Immature natural killer cell (primary cell): ENCODE measurements around the gene SMAD9. TPM values are rescaled to one million over a fixed set of nuclear protein-coding genes. Genes with fewer than 3 reads are reported as not detected.

Experiments
- DNase-seq, 3 donors: peaks; one replicate each; pipeline ENCODE4 v3.0.0; 2022; ENCODE audit warnings: mixed read lengths in 1 of 3
- H3K27ac Mint-ChIP-seq, 6 donors: one replicate each; pipeline ENCODE4 v1.8.0; 2020; ENCODE audit warnings: mixed read lengths in 6 of 6, mild to moderate bottlenecking in 5 of 6, inconsistent platforms in 4 of 6, moderate library complexity in 3 of 6
- H3K27me3 Mint-ChIP-seq, 3 donors: one replicate each; pipeline ENCODE4 v1.8.0; 2020 to 2021; ENCODE audit warnings: low read depth in 3 of 3, mild to moderate bottlenecking in 3 of 3, mixed read lengths in 3 of 3, moderate library complexity in 3 of 3, inconsistent platforms in 1 of 3
- H3K36me3 Mint-ChIP-seq, 3 donors: one replicate each; pipeline ENCODE4 v1.8.0; 2020; ENCODE audit warnings: mixed read lengths in 3 of 3, inconsistent platforms in 2 of 3, mild to moderate bottlenecking in 2 of 3
- H3K4me1 Mint-ChIP-seq, 2 donors: one replicate each; pipeline ENCODE4 v1.8.0; 2020; ENCODE audit warnings: inconsistent platforms in 2 of 2, mild to moderate bottlenecking in 2 of 2, mixed read lengths in 2 of 2, moderate library complexity in 1 of 2
- H3K4me3 Mint-ChIP-seq, 5 donors: one replicate each; pipeline ENCODE4 v1.8.0; 2020; ENCODE audit warnings: mild to moderate bottlenecking in 5 of 5, mixed read lengths in 5 of 5, inconsistent platforms in 3 of 5, moderate library complexity in 3 of 5
- H3K9me3 Mint-ChIP-seq, 6 donors: one replicate each; pipeline ENCODE4 v1.8.0; 2020; ENCODE audit warnings: mild to moderate bottlenecking in 6 of 6, mixed read lengths in 6 of 6, inconsistent platforms in 4 of 6, moderate library complexity in 3 of 6
- polyA plus RNA-seq, 3 donors: library from polyadenylated mRNA; unstranded; fragments of 300-500 nt; fragmentation: Illumina TruSeq; gene quantifications; one replicate each; pipeline ENCODE4 v1.2.3, GENCODE V29; 2021

SMAD9 gene
- polyA plus RNA-seq, 3 donors from 2014 or later = 0.07 TPM; not detected in 2

- peaks cover 0 to 1% of the 10 kb centered on the region in 2 donors for H3K4me1 Mint-ChIP-seq
- H3K27ac Mint-ChIP-seq = no peak overlapping the region
- DNase-seq = no peak
- no peaks in the 10 kb centered on the region for H3K27me3 Mint-ChIP-seq
- H3K36me3 Mint-ChIP-seq = no peaks in the 10 kb centered on the region
- H3K9me3 Mint-ChIP-seq = no peaks in the 10 kb centered on the region
- no peak overlapping the region for H3K4me3 Mint-ChIP-seq
These were observed 80.1 kb downstream of the SMAD9 start for GRCh38 chr13:36839981-36840380.

- no peak overlapping the region for H3K27ac Mint-ChIP-seq
- H3K27me3 Mint-ChIP-seq = no peaks in the 10 kb centered on the region
These were observed 80.8 kb downstream of the SMAD9 start for GRCh38 chr13:36839281-36839680.

GRCh38 chr13:36837354-36838092, 82.5 kb downstream of the SMAD9 start:
- H3K9me3 Mint-ChIP-seq = no peaks in the 10 kb centered on the region
- H3K4me3 Mint-ChIP-seq = no peak overlapping the region
- peaks cover 0 to 1% of the 10 kb centered on the region in 2 donors for H3K4me1 Mint-ChIP-seq
- no peaks in the 10 kb centered on the region for H3K27me3 Mint-ChIP-seq
- H3K27ac Mint-ChIP-seq = peak overlapping the region in 1 of 6 donors; percentile 51
- H3K36me3 Mint-ChIP-seq = no peaks in the 10 kb centered on the region
- no peak for DNase-seq

More at GRCh38 chr13:36839281-36839680, 80.8 kb downstream of the SMAD9 start:
- Mint-ChIP-seq H3K36me3 (no peaks in the 10 kb centered on the region), H3K4me3 (no peak overlapping the region), H3K9me3 (no peaks in the 10 kb centered on the region), H3K4me1 (peaks cover 0 to 1% of the 10 kb centered on the region in 2 donors)
- DNase-seq = no peak

- H3K27ac Mint-ChIP-seq = no peak overlapping the region
- peaks cover 0 to 4% (median 4%) of the 10 kb centered on the region in 3 donors for H3K36me3 Mint-ChIP-seq
- no peak overlapping the region for H3K4me3 Mint-ChIP-seq
- H3K9me3 Mint-ChIP-seq = no peaks in the 10 kb centered on the region
- no peak for DNase-seq
- H3K27me3 Mint-ChIP-seq = no peaks in the 10 kb centered on the region
- H3K4me1 Mint-ChIP-seq = peaks cover 0 to 1% of the 10 kb centered on the region in 2 donors
These were observed 85.7 kb downstream of the SMAD9 start for GRCh38 chr13:36834299-36834698.

- Mint-ChIP-seq H3K27me3 (no peaks in the 10 kb centered on the region), H3K4me1 (peaks cover 0 to 1% of the 10 kb centered on the region in 2 donors), H3K36me3 (peaks cover 0 to 4% (median 4%) of the 10 kb centered on the region in 3 donors), H3K27ac (no peak overlapping the region), H3K9me3 (no peaks in the 10 kb centered on the region), H3K4me3 (no peak overlapping the region)
- DNase-seq = no peak
These were observed 88.7 kb downstream of the SMAD9 start for GRCh38 chr13:36831291-36831690.

GRCh38 chr13:36829753-36830152, 90.3 kb downstream of the SMAD9 start:
- Mint-ChIP-seq H3K27me3 (no peaks in the 10 kb centered on the region), H3K36me3 (peaks cover 0 to 4% (median 4%) of the 10 kb centered on the region in 3 donors), H3K4me3 (no peak overlapping the region), H3K9me3 (no peaks in the 10 kb centered on the region), H3K4me1 (peaks cover 3 to 4% of the 10 kb centered on the region in 2 donors), H3K27ac (no peak overlapping the region)
- no peak for DNase-seq

- H3K36me3 Mint-ChIP-seq = no peaks in the 10 kb centered on the region
- H3K4me3 Mint-ChIP-seq = no peak overlapping the region
- H3K27ac Mint-ChIP-seq = no peak overlapping the region
- peaks cover 40 to 66% of the 10 kb centered on the region in 2 donors for H3K4me1 Mint-ChIP-seq
- no peaks in the 10 kb centered on the region for H3K9me3 Mint-ChIP-seq
- peaks cover 8 to 17% (median 9%) of the 10 kb centered on the region in 3 donors for H3K27me3 Mint-ChIP-seq
- DNase-seq = no peak
These were observed 97.3 kb downstream of the SMAD9 start for GRCh38 chr13:36822785-36823184.

GRCh38 chr13:36820222-36820621, 99.8 kb downstream of the SMAD9 start:
- H3K4me1 Mint-ChIP-seq = peaks cover 40 to 66% of the 10 kb centered on the region in 2 donors
- DNase-seq = no peak
- H3K36me3 Mint-ChIP-seq = no peaks in the 10 kb centered on the region
- H3K4me3 Mint-ChIP-seq = peak overlapping the region; percentile 94 to 96 (median 95)
- peaks cover 8 to 17% (median 9%) of the 10 kb centered on the region in 3 donors for H3K27me3 Mint-ChIP-seq
- no peaks in the 10 kb centered on the region for H3K9me3 Mint-ChIP-seq
- H3K27ac Mint-ChIP-seq = peak overlapping the region; percentile 83 to 98 (median 96)

GRCh38 chr13:36819739-36820090, 100.3 kb downstream of the SMAD9 start:
- peak overlapping the region; percentile 83 to 98 (median 96) for H3K27ac Mint-ChIP-seq
- peaks cover 8 to 17% (median 9%) of the 10 kb centered on the region in 3 donors for H3K27me3 Mint-ChIP-seq
- no peaks in the 10 kb centered on the region for H3K36me3 Mint-ChIP-seq
- H3K9me3 Mint-ChIP-seq = no peaks in the 10 kb centered on the region
- DNase-seq = peak in 2 of 3 donors; percentile 35
- H3K4me3 Mint-ChIP-seq = peak overlapping the region; percentile 94 to 96 (median 95)
- peaks cover 36 to 63% of the 10 kb centered on the region in 2 donors for H3K4me1 Mint-ChIP-seq

- Mint-ChIP-seq H3K9me3 (no peaks in the 10 kb centered on the region), H3K4me1 (peaks cover 36 to 56% of the 10 kb centered on the region in 2 donors), H3K27me3 (peaks cover 8 to 19% (median 10%) of the 10 kb centered on the region in 3 donors), H3K27ac (peak within 1 kb of the TSS; percentile 90 to 98 (median 96)), H3K4me3 (peak within 1 kb of the TSS; percentile 94 to 96 (median 95)), H3K36me3 (no peaks in the 10 kb centered on the region)
- DNase-seq = peak; percentile 90 to 93 (median 92)
These were observed 101.0 kb downstream of the SMAD9 start, which contains the start of gene RFXAP for GRCh38 chr13:36818804-36819738. RFXAP (plus strand) TSS chr13:36819222; CDS start chr13:36819358, 136 bp downstream.

- Mint-ChIP-seq H3K36me3 (no peaks in the 10 kb centered on the region), H3K4me1 (peaks cover 36 to 48% of the 10 kb centered on the region in 2 donors), H3K9me3 (no peaks in the 10 kb centered on the region), H3K27ac (peak overlapping the region; percentile 90 to 96 (median 93)), H3K27me3 (peaks cover 10 to 19% (median 14%) of the 10 kb centered on the region in 3 donors), H3K4me3 (peak overlapping the region; percentile 94 to 96 (median 95))
- DNase-seq = no peak
These were observed 101.8 kb downstream of the SMAD9 start for GRCh38 chr13:36817996-36818803.

GRCh38 chr13:36815062-36815461, 105.0 kb downstream of the SMAD9 start:
- Mint-ChIP-seq H3K4me1 (peaks cover 15 to 19% of the 10 kb centered on the region in 2 donors), H3K4me3 (no peak overlapping the region), H3K27ac (no peak overlapping the region), H3K36me3 (no peaks in the 10 kb centered on the region), H3K9me3 (no peaks in the 10 kb centered on the region), H3K27me3 (peaks cover 15 to 27% (median 19%) of the 10 kb centered on the region in 3 donors)
- DNase-seq = peak in 2 of 3 donors; percentile 4 to 7

GRCh38 chr13:36814465-36814864, 105.6 kb downstream of the SMAD9 start:
- Mint-ChIP-seq H3K9me3 (no peaks in the 10 kb centered on the region), H3K36me3 (no peaks in the 10 kb centered on the region), H3K27ac (no peak overlapping the region), H3K4me1 (peaks cover 9 to 13% of the 10 kb centered on the region in 2 donors), H3K27me3 (peaks cover 11 to 22% (median 19%) of the 10 kb centered on the region in 3 donors), H3K4me3 (no peak overlapping the region)
- no peak for DNase-seq
